ENCODE measurements around the gene NR2E1.

NR2E1 gene

GRCh38 chr6:108186226-108186625, 20.4 kb downstream of the NR2E1 start:
- TF ChIP-seq, protein P1, sequence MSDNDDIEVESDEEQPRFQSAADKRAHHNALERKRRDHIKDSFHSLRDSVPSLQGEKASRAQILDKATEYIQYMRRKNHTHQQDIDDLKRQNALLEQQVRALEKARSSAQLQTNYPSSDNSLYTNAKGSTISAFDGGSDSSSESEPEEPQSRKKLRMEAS (IDR thresholded peaks at IDR 0.05; ENCODE audit: low read depth, low read length): no peak
- TF ChIP-seq CTCF (IDR thresholded peaks at IDR 0.05; ENCODE audit: low read depth, low read length) (no peak), MYC (IDR thresholded peaks at IDR 0.05; ENCODE audit: low read depth, low read length) (no peak), POLR2A (IDR thresholded peaks at IDR 0.05; ENCODE audit: extremely low read depth, insufficient read length) (no peak)
- no peak for DNase-seq (ENCODE audit: low read depth)
- H3K4me3 ChIP-seq (ENCODE audit: low read depth, low read length): no peak overlapping the region

GRCh38 chr6:108187519-108187918, 21.7 kb downstream of the NR2E1 start:
- H3K4me3 ChIP-seq (ENCODE audit: low read depth, low read length): no peak overlapping the region
- TF ChIP-seq POLR2A (IDR thresholded peaks at IDR 0.05; ENCODE audit: extremely low read depth, insufficient read length) (no peak), MYC (IDR thresholded peaks at IDR 0.05; ENCODE audit: low read depth, low read length) (no peak), CTCF (IDR thresholded peaks at IDR 0.05; ENCODE audit: low read depth, low read length) (no peak)
- TF ChIP-seq, protein P1 (IDR thresholded peaks at IDR 0.05; ENCODE audit: low read depth, low read length): no peak
- DNase-seq (ENCODE audit: low read depth): no peak

- H3K4me3 ChIP-seq (ENCODE audit: low read depth, low read length): no peak overlapping the region
- no peak for TF ChIP-seq CTCF (IDR thresholded peaks at IDR 0.05; ENCODE audit: low read depth, low read length)
- no peak for TF ChIP-seq MYC (IDR thresholded peaks at IDR 0.05; ENCODE audit: low read depth, low read length)
- TF ChIP-seq POLR2A (IDR thresholded peaks at IDR 0.05; ENCODE audit: extremely low read depth, insufficient read length): no peak
- TF ChIP-seq, protein P1 (IDR thresholded peaks at IDR 0.05; ENCODE audit: low read depth, low read length): no peak
- DNase-seq (ENCODE audit: low read depth): no peak
Measured at GRCh38 chr6:108193131-108193530, 27.3 kb downstream of the NR2E1 start.

DNA sequence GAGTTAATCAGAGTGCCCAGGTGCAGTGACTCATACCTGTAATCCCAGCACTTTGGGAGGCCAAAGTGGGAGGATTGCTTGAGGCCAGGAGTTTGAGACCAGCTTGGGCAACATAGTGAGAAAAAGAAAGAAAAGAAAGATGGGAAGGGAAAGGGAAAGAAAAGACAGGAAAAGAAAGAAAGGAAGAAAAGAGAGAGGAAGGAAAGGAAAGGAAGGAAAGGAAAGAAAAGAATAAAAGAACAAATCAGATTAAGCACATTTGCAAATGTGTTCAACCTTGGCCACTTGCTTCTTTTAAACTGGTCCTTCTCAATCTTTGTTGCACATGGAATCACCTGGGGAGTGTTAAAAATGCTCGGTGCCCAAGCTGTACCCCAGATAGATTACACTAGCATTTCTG, 28.0 kb downstream of the NR2E1 start:
- TF ChIP-seq MYC (IDR thresholded peaks at IDR 0.05; ENCODE audit: low read depth, low read length): no peak
- TF ChIP-seq, protein P1 (IDR thresholded peaks at IDR 0.05; ENCODE audit: low read depth, low read length): no peak
- no peak for TF ChIP-seq POLR2A (IDR thresholded peaks at IDR 0.05; ENCODE audit: extremely low read depth, insufficient read length)
- no peak for TF ChIP-seq CTCF (IDR thresholded peaks at IDR 0.05; ENCODE audit: low read depth, low read length)
- H3K4me3 ChIP-seq (ENCODE audit: low read depth, low read length): no peak overlapping the region
- no peak for DNase-seq (ENCODE audit: low read depth)

GRCh38 chr6:108194503-108194902, 28.7 kb downstream of the NR2E1 start:
- H3K4me3 ChIP-seq (ENCODE audit: low read depth, low read length): no peak overlapping the region
- no peak for DNase-seq (ENCODE audit: low read depth)
- TF ChIP-seq CTCF (IDR thresholded peaks at IDR 0.05; ENCODE audit: low read depth, low read length) (no peak), MYC (IDR thresholded peaks at IDR 0.05; ENCODE audit: low read depth, low read length) (no peak), POLR2A (IDR thresholded peaks at IDR 0.05; ENCODE audit: extremely low read depth, insufficient read length) (no peak)
- TF ChIP-seq, protein P1 (IDR thresholded peaks at IDR 0.05; ENCODE audit: low read depth, low read length): no peak

DNA sequence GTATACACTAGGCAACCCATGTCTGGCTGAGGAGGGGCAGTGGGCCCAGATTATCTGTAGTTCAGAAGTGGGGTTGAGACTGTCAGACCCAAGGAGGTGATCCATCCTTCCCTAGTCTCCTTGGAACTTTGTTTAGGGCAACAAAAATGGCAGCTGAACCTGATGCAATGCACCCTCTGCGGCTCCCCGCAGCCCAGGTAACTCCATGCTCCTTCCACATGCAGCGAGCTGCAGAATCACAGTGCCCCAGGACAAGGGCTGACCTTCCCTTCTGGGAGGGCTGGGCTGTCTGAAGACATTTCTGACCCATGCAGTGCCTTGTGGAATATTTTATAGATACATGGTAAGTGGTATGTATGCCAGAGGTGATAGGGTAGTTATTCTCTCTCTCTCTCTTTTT, 29.4 kb downstream of the NR2E1 start:
- no peak for TF ChIP-seq POLR2A (IDR thresholded peaks at IDR 0.05; ENCODE audit: extremely low read depth, insufficient read length)
- TF ChIP-seq CTCF (IDR thresholded peaks at IDR 0.05; ENCODE audit: low read depth, low read length): no peak
- no peak for TF ChIP-seq MYC (IDR thresholded peaks at IDR 0.05; ENCODE audit: low read depth, low read length)
- TF ChIP-seq, protein P1 (IDR thresholded peaks at IDR 0.05; ENCODE audit: low read depth, low read length): no peak
- DNase-seq (ENCODE audit: low read depth): no peak
- H3K4me3 ChIP-seq (ENCODE audit: low read depth, low read length): no peak overlapping the region

Data from NB4 (cell line).